Measurements from ENCODE around the gene ANTXR1. TPM values are rescaled to one million over a fixed set of nuclear protein-coding genes. Genes with fewer than 3 reads are reported as not detected.

ANTXR1 gene
- total and polyA plus RNA-seq, 2 of the 8 experiments (the other 6 are each of a cell fraction or from before 2014, with no cell fraction given): 15.8 to 44.3 TPM

DNA sequence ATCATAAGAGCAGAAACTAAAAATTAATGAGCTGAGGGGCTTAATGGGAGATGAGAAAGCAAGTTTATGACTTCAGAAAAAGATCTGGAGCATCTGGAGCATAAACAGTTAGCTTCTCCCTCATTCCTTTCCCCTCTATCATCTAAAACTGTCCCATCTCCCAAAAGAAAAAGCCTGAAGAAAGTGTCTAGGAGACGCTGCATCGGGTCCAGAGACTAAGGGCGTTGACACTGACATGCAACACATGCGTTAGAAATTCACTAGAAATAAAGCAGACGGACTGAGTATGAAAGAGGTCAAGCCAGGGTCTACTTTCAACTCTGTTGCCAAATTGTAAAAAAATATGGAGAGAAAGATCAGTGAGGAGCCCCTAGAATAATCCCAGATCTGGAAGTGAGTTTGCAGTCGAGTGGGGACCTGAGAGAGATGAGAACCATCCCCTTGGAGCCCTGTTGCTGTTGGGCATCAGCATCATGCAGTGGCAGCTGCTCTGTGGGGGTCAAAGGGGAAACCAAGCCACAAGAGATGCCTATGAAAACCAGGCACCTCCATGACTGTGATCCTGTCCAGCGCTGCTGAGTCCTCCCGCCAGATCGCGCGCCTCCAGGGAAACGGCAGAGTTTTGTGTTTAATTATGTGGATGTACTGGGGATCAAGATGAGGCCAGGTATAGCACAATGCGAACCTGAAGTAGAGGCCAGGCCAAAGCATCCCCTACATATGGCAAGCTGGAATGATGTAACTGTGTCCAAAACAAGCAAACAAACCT is 13.9 kb downstream of the ANTXR1 start:
- Histone ChIP-seq H2AK5ac (ENCODE audit: low read depth, low read length) (no peak overlapping the region), H3K4me3 (ENCODE audit: extremely low read depth in 1 of 4, insufficient read depth in 2 of 4, low read depth in 3 of 4, low read length in 4 of 4) (no peak overlapping the region), H3K18ac (ENCODE audit: extremely low read depth, low read length) (no peak overlapping the region), H3K4me1 (replicated peaks in 1 of 4; ENCODE audit: control insufficient read depth in 3 of 4, insufficient read depth in 4 of 4, low read length in 3 of 4) (no peaks in the 10 kb centered on the region), H3K23me2 (ENCODE audit: low read depth, low read length) (peaks cover 6% of the 10 kb centered on the region; the same call in 1 of the 2 replicates), H4K8ac (ENCODE audit: extremely low read depth, insufficient read depth, low read length) (no peak overlapping the region), H3K27me3 (replicated peaks in 1 of 4; ENCODE audit: control insufficient read depth in 3 of 4, extremely low read depth in 1 of 4, insufficient read depth in 3 of 4, low read length in 3 of 4) (no peaks in the 10 kb centered on the region), H3K56ac (replicated peaks; ENCODE audit: insufficient read length, low read depth, low read length) (no peak overlapping the region), H3K4ac (replicated peaks; ENCODE audit: insufficient read length, low read depth, low read length) (no peak overlapping the region), H4K5ac (ENCODE audit: insufficient read length, low read depth, low read length) (no peak overlapping the region), H3K9me3 (ENCODE audit: insufficient read depth in 2 of 2, low read depth in 1 of 2, low read length in 1 of 2) (no peaks in the 10 kb centered on the region), H3K14ac (ENCODE audit: insufficient read length) (no peak overlapping the region), H3K79me1 (ENCODE audit: low read depth, low read length) (no peaks in the 10 kb centered on the region; the same call in 1 of the 2 replicates), H3K4me2 (ENCODE audit: insufficient read depth in 1 of 2, low read depth in 2 of 2, low read length in 2 of 2) (no peak overlapping the region), H3K36me3 (ENCODE audit: control insufficient read depth in 2 of 4, insufficient read depth in 4 of 4, low read length in 3 of 4) (no peaks in the 10 kb centered on the region), H3K9ac (replicated peaks in 1 of 4; ENCODE audit: extremely low read depth in 1 of 4, low read depth in 3 of 4, low read length in 3 of 4) (no peak overlapping the region), H2BK5ac (ENCODE audit: low read depth, low read length) (no peak overlapping the region), H2BK12ac (ENCODE audit: low read depth, low read length) (no peak overlapping the region), H2BK20ac (ENCODE audit: low read length) (no peak overlapping the region), H3K27ac (ENCODE audit: low read depth, low read length) (no peak overlapping the region), H4K91ac (replicated peaks; ENCODE audit: insufficient read length, low read length) (no peak overlapping the region), H3K23ac (ENCODE audit: insufficient read length) (no peak overlapping the region), H2AFZ (ENCODE audit: low read length) (no peak overlapping the region), H2BK15ac (ENCODE audit: low read length) (no peak overlapping the region), H3K79me2 (ENCODE audit: control insufficient read depth in 1 of 2, insufficient read depth in 2 of 2, low read length in 2 of 2) (peaks cover 0 to 40% of the 10 kb centered on the region in 2 experiments; a peak in 2 of 4 replicates), H2BK120ac (replicated peaks; ENCODE audit: low read depth, low read length) (no peak overlapping the region), H4K20me1 (replicated peaks in 1 of 2; ENCODE audit: control insufficient read depth in 1 of 2, insufficient read depth in 2 of 2, low read length in 2 of 2) (peaks cover 0 to 7% of the 10 kb centered on the region in 2 experiments)
- WGBS, 2 experiments (ENCODE audit: extremely low coverage in 1 of 2, insufficient coverage in 1 of 2, insufficient read length in 1 of 2, insufficient replicate concordance in 2 of 2, low coverage in 1 of 2, low lambda C conversion rate in 2 of 2, missing lambda C conversion rate in 1 of 2): 94% methylated on average over 13 of the region's 13 CpGs; no CpG with 5 or more reads in 1 of the 2 experiments
- FAIRE-seq (no peak), DNase-seq (ENCODE audit: low read depth in 1 of 2, low spot score in 2 of 2) (no peak)
- ChIA-PET CTCF (ENCODE audit: partially characterized antibody) (interaction anchor here (0.7 to 2.3 kb wide), 16 partner anchors 10 to 526 kb away, joined by 3 to 22 read pairs (median 3); no protein-coding TSS in a partner anchor), POLR2A (ENCODE audit: partially characterized antibody) (no interaction called here)
- TF ChIP-seq SIX5 (IDR thresholded peaks at IDR 0.05; ENCODE audit: low read depth, low read length) (no peak), KDM5A (IDR thresholded peaks at IDR 0.05; ENCODE audit: low read length) (no peak), SRF (IDR thresholded peaks at IDR 0.05; ENCODE audit: low read depth, low read length) (no peak), POLR2A (IDR thresholded peaks at IDR 0.05; ENCODE audit: control extremely low read depth in 1 of 2, low read depth in 2 of 2, low read length in 2 of 2) (no peak), CHD2 (IDR thresholded peaks at IDR 0.05; ENCODE audit: low read length) (no peak), TCF12 (IDR thresholded peaks at IDR 0.05; ENCODE audit: low read depth, low read length) (no peak), BCL11A (IDR thresholded peaks at IDR 0.05; ENCODE audit: low read depth in 2 of 2, low read length in 2 of 2) (no peak), JUN (IDR thresholded peaks at IDR 0.05; ENCODE audit: low read depth, low read length) (no peak)

Data from H1 (cell line).